HG02623 (cell line): ENCODE measurements around the gene VSIG10.
"Not testable (repeated sequence)": the region's sequence is repeated elsewhere in the genome, so short reads cannot be mapped to it uniquely, and the experiment has no call there.

Source experiments
- ATAC-seq: cut with Tn5 transposase; IDR thresholded peaks from one replicate; pipeline ENCODE4 v1.9.1; 2021; ENCODE audit warnings: moderate library complexity; ENCODE audit not compliant: unreplicated experiment

Gene VSIG10

GRCh38 chr12:118103601-118104382 is at the start of gene VSIG10:
TSS of gene VSIG10 (minus strand) at chr12:118104011. CDS start at chr12:118103671, 340 bp downstream.
- ATAC-seq: no peak

DNA sequence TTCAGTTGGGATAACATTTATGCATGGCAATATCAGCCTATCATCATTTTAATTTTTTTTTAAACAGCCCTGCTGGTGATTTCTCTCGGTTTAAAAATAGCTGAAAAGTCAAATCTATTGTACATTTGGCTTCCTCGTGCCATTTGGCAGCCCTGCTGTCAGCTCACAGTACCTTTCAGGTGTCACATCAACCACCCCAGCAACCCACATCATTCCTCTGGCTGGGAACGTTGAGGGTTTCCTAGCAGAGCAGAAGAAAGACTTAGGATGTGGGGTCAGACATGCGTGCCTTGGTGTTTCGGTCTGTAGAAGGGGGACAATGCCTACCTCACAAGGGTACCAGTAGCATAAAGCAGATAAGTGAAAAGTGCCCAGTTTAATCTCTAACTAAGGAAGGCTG is 47.9 kb upstream of the VSIG10 start:
- no peak for ATAC-seq

DNA sequence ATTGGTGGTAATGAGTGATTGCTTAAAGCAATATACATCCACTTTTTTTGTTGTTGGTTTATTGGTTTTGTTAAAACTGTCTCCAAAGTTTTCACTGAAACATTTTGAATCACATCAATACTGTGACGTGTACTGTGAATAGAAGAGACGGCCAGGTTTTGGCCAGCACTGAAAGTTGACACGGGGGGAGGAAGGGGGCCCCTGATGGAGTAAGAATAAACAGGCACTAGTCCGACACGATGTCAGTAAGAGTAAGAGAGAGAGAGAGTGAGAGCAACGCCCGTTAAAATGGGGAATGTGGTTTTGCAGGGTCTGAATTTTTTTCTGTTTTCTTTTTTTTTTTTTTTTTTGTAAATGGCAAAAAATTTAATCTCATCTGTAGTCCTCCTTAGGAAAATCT is 46.8 kb upstream of the VSIG10 start:
- no peak for ATAC-seq

- ATAC-seq: no peak
These were observed 44.5 kb upstream of the VSIG10 start for GRCh38 chr12:118148287-118148686.

- no peak for ATAC-seq
These were observed 42.0 kb upstream of the VSIG10 start for GRCh38 chr12:118145798-118146156.

DNA sequence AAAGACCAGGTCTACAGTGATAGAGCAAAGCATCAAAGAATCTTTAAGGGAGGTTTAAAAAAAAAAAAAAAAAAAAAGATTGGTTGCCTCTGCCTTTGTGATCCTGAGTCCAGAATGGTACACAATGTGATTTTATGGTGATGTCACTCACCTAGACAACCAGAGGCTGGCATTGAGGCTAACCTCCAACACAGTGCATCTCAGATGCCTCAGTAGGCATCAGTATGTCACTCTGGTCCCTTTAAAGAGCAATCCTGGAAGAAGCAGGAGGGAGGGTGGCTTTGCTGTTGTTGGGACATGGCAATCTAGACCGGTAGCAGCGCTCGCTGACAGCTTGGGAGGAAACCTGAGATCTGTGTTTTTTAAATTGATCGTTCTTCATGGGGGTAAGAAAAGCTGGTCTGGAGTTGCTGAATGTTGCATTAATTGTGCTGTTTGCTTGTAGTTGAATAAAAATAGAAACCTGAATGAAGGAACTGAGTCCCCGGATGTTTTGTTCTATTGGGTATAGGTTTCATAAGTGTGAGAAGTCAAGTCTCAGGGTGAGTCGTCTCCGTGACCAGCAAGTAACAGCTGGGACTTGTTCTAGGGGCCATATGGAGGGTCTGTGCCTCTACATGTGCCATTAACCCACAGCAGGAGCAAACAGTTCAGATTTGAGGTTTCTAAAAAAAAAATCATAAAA is 41.4 kb upstream of the VSIG10 start:
- no peak for ATAC-seq

- ATAC-seq: no peak
These were observed 40.7 kb upstream of the VSIG10 start for GRCh38 chr12:118144499-118144898.

DNA sequence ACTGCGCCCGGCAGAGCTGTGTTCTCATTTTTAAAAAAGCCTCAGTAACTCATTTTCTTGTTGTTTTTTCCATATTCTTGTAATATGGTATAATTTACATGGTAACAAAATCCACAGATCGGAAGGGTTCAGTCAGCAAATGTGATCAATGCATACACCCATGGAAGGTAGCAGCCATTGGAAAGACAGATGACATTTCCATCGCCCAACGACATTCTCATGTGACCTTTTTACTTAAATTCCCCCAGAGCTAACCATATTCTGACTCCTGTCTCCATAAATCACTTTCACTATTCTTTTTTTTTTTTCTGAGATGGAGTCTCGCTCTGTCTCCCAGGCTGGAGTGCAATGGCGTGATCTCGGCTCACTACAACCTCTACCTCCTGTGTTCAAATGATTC is 37.0 kb upstream of the VSIG10 start:
- no peak for ATAC-seq

GRCh38 chr12:118137148-118137678 is 33.4 kb upstream of the VSIG10 start:
- ATAC-seq: no peak

DNA sequence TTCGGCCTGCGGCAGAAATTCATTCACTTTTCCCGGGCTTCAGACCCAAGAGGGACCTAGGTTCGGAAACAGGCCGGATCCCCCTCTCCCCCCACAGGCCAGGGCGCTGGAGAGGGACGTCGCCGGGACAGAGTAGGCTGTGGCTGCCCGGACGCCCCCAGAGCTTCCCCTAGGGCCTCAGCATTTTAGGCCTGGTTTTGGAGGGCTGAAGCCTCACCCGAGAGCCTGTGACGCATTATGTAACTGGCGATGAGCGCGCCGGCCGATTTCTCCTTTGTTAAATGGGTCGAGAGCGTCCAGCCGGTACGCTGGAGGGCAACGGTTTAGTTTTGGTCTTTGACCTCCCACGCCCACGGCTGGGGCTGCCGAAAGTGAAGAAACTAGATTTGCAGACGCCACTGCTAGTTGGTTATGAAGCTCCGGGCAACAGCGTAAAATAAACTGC is 32.8 kb upstream of the VSIG10 start:
- peak; percentile 26 for ATAC-seq

DNA sequence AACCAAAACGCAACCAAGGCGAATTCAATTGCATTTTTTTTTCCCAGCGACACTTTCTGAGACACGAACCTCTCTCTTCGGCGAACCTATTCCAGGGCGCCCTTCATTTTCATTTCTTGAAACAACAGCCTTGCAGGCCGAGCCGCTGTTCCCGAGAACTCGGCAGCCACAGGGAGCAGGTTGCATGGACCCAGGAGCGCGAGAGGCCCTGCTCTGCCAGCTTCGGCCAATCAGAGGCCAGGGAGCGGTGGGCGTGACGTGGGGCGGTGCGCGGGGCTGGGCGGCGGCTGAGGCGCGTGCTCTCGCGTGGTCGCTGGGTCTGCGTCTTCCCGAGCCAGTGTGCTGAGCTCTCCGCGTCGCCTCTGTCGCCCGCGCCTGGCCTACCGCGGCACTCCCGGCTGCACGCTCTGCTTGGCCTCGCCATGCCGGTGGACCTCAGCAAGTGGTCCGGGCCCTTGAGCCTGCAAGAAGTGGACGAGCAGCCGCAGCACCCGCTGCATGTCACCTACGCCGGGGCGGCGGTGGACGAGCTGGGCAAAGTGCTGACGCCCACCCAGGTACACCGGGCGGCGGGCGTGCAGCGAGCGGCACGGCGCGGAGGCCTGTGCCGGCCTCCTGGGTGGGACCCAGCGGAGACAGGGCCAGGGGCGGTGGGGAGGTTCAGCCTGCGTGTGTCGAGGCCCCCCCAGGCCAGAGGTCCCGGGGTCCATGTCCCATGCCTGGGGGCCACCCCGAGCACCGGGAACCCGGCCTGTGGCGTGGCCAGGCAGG is 32.2 kb upstream of the VSIG10 start, which contains the start of gene PEBP1:
PEBP1 (plus strand) TSS at position 337 of the 771 bp plus-strand sequence; CDS start at position 423, 86 bp downstream.
- peak; percentile 96 for ATAC-seq

GRCh38 chr12:118129436-118129835 is 25.6 kb upstream of the VSIG10 start:
- ATAC-seq: not testable (repeated sequence)

DNA sequence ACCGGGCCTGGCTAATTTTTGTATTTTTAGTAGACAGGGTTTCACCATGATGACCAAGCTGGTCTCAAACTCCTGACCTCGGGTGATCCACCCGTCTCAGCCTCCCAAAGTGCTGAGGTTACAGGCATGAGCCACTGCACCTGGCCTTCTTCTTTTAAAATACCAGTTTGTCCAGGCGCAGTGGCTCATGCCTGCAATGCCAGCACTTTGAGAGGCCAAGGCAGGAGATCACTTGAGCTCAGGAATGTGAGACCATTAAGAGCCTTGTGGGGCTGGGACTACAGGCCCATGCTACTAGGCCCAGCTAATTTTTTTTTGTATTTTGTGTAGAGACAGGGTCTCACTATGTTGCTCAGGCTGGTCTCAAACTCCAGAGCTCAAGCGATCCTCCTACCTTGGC is 24.1 kb upstream of the VSIG10 start:
- ATAC-seq: no peak

- no peak for ATAC-seq
These were observed 22.4 kb upstream of the VSIG10 start for GRCh38 chr12:118126119-118126757.

DNA sequence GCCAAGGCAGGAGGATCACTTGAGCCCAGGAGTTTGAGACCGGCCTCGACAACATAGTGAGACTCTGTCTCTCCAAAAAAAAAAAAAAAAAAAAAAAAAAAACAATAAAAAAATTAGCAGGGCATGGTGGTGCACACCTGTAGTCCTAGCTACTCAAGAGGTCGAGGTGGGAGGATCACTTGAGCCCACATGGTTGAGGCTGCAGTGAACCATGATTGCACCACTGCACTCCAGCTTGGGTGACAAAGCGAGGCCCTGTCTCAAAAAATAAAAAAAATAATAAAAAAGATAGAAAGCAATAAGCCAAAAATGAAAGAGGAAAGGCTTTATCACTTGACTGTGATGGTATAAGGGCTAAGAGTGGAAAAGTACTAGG is 21.9 kb upstream of the VSIG10 start:
- no peak for ATAC-seq

DNA sequence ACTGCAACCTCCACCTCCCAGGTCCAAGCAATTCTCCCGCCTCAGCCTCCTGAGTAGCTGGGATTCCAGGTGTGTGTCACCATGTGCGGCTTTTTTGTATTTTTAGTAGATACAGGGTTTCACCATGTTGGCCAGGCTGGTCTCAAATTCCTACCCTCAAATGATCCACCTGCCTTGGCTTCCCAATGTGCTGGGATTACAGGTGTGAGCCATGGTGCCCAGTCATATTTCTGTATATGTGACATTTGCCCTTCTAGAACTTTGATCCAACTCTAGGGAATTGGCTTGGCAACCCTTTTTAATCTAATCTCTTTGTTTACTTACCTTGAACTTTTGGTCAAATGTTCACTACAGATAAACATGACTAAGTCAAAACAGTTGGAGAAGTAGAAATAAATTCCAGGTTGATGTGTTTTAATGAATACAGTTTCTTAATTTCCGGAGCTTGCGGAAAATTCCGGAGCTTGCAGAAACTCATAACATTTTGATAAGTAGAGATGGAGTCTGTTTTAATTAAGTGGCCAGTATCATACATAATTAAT is 20.6 kb upstream of the VSIG10 start:
- no peak for ATAC-seq

DNA sequence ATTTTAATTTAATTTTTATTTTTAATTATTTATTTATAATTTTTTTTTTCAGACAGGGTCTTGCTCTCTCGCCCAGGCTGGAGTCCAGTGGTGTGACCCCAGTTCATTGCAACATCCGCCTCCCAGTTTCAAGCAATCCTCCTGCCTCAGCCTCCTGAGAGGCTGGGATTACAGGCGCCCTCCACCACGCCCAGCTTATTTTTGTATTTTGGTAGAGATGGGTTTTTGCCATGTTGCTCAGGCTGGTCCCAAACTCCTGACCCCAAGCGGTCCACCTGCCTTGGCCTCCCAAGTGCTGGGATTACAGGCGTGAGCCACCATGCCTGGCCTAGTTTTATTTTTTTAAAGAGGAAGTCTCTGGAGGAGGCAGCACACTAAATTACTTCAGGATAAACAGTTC is 18.5 kb upstream of the VSIG10 start:
- no peak for ATAC-seq

DNA sequence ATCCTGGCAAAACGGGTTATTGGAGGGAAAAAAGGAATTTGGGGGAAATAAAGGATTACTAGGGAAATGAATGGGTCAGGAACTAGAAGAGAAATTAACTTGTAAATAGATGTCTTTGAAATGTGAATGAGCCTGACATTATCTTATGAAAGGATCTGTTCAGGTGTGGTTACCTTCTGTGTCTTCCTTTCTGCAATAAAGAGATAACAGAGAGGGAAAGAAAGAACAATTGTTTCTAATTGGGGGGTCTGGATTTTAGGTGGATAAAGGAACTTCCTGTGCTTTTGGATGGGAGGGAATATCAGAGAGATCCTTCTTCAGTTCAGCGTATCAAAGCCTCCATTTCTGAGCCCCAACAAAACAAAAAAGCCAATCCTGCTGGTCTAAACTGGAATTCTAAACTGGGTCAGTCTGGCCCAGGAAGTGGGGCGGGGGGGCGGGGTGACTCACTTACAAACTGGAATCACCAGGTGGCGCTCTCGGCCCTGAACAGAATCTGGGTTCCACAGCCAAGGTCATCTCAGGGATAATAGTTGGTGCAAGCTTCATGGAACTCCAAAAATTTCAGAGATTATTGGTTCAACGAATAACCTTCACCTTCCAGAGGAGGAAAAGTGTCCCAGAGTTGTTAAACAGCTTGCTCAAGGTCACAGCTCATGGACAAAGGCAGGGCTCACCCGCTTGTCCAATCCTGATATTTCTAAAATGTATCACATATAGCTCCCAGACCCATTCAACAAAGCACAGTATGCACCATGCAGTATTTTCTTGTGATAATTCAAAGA is 17.0 kb upstream of the VSIG10 start:
- ATAC-seq: no peak

GRCh38 chr12:118119449-118119879 is 15.7 kb upstream of the VSIG10 start:
- no peak for ATAC-seq

GRCh38 chr12:118109088-118109487 is 5.3 kb upstream of the VSIG10 start:
- no peak for ATAC-seq
